H1 (cell line): ENCODE measurements around the gene ACE. TPM values are rescaled to one million over a fixed set of nuclear protein-coding genes. Genes with fewer than 3 reads are reported as not detected.

Experiments
- BACH1 ChIP-seq: IDR thresholded peaks from 2 replicates; pipeline ENCODE4 v1.6.1; 2012; ENCODE audit warnings: low read length, improper control_type of control experiment
- polyA plus RNA-seq, 7 experiments: library from polyadenylated mRNA; depleted of rRNA in 3 of 7; stranded (reverse) in 5 of 7; unstranded in 2 of 7; fragments of >200 nt in 5 of 7; fragments of 200-250 nt in 2 of 7; gene quantifications; 1 replicate in 5 of 7; 2 replicates in 1 of 7; 4 replicates in 1 of 7; pipeline versions ENCODE4 v1.2.1 to v1.2.3, GENCODE V29; 2011 to 2013; ENCODE audit warnings: missing spikeins in 2 of 7, mixed read lengths in 2 of 7
- total RNA-seq: library from RNA; stranded (reverse); fragmentation: NEBNext Ultra II Directional; extraction: Animal tissue kit (Norgen Biotek cat#: 25700); gene quantifications from 2 replicates; pipeline ENCODE4 v1.2.1, GENCODE V29; 2021

The ACE gene
- total and polyA plus RNA-seq, 2 of the 8 experiments (the other 6 are each of a cell fraction or from before 2014, with no cell fraction given): 2.5 to 5.5 TPM

- no peak for TF ChIP-seq BACH1
Measured at GRCh38 chr17:63454915-63455314, 21.9 kb upstream of the ACE start (continued).
